Measurements from ENCODE around the gene LMTK3. TPM values are rescaled to one million over a fixed set of nuclear protein-coding genes. Genes with fewer than 3 reads are reported as not detected.

LMTK3 gene
- total and polyA plus RNA-seq, 9 of the 15 experiments (the other 6 are each of a cell fraction or from before 2014, with no cell fraction given) = 0.35 to 12.3 (median 2.0) TPM; not detected in 2

DNA sequence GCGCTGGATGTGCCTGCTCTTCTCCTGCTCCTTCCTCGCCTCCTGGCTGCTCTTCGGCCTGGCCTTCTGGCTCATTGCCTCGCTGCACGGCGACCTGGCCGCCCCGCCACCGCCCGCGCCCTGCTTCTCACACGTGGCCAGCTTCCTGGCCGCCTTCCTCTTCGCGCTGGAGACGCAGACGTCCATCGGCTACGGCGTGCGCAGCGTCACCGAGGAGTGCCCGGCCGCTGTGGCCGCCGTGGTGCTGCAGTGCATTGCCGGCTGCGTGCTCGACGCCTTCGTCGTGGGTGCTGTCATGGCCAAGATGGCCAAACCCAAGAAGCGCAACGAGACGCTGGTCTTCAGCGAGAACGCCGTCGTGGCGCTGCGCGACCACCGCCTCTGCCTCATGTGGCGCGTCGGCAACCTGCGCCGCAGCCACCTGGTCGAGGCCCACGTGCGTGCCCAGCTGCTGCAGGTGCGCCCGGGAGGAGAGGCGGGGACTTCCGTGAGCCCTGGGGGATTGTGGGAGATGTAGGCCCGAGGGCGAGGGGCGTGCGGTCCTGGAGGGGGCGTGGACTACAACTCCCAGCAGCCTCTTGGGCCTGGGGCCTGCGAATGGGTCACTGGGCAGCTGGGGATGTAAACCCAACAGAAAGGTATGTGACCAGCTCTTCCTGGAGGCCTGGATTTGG is 49.5 kb downstream of the LMTK3 start (continued):
- TF ChIP-seq ZNF444 (CRISPR knock-in tag; IDR thresholded peaks at IDR 0.05) = no peak
- no peak for TF ChIP-seq PHF20 (IDR thresholded peaks at IDR 0.05; ENCODE audit: partially characterized antibody)
- peak; percentile 38; the same call in 1 of the 2 replicates for TF ChIP-seq NR2C1 (IDR thresholded peaks at IDR 0.05)
- TF ChIP-seq NR2C1 (tag; IDR thresholded peaks at IDR 0.05) = peak; percentile 74
- no peak for TF ChIP-seq RBM22 (IDR thresholded peaks at IDR 0.05; ENCODE audit: low read depth, low read length, poor library complexity, severe bottlenecking)
- no peak for TF ChIP-seq KLF10 (CRISPR knock-in tag; IDR thresholded peaks at IDR 0.05)
- no peak for TF ChIP-seq NR3C1 (CRISPR knock-in tag; IDR thresholded peaks at IDR 0.05)
- 0 out of 3 replicates have a peak, but pooled peaks of 1 of the 2 experiments have one; percentile 8 for TF ChIP-seq CBX3 (IDR thresholded peaks at IDR 0.05; ENCODE audit: borderline replicate concordance in 1 of 2, low read length in 2 of 2)
- TF ChIP-seq ZNF175 (CRISPR knock-in tag; IDR thresholded peaks at IDR 0.05; ENCODE audit: low read depth) = no peak
- TF ChIP-seq, protein P1, sequence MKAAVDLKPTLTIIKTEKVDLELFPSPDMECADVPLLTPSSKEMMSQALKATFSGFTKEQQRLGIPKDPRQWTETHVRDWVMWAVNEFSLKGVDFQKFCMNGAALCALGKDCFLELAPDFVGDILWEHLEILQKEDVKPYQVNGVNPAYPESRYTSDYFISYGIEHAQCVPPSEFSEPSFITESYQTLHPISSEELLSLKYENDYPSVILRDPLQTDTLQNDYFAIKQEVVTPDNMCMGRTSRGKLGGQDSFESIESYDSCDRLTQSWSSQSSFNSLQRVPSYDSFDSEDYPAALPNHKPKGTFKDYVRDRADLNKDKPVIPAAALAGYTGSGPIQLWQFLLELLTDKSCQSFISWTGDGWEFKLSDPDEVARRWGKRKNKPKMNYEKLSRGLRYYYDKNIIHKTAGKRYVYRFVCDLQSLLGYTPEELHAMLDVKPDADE (conservative IDR thresholded peaks at IDR 0.05; ENCODE audit: control insufficient read depth, low read depth, low read length) = peak; percentile 87
- TF ChIP-seq, protein P2, sequence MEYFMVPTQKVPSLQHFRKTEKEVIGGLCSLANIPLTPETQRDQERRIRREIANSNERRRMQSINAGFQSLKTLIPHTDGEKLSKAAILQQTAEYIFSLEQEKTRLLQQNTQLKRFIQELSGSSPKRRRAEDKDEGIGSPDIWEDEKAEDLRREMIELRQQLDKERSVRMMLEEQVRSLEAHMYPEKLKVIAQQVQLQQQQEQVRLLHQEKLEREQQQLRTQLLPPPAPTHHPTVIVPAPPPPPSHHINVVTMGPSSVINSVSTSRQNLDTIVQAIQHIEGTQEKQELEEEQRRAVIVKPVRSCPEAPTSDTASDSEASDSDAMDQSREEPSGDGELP (CRISPR knock-in tag; IDR thresholded peaks at IDR 0.05; ENCODE audit: borderline replicate concordance) = peak; percentile 78
- TF ChIP-seq MBD2 (IDR thresholded peaks at IDR 0.05; ENCODE audit: borderline replicate concordance, low read depth) = peak; percentile 26; the same call in 1 of the 2 replicates
- TF ChIP-seq NR2C2 (CRISPR knock-in tag; IDR thresholded peaks at IDR 0.05) = peak; percentile 83; the same call in 1 of the 2 replicates
- TF ChIP-seq NR2C2 (tag; IDR thresholded peaks at IDR 0.05) = peak; percentile 40; the same call in 1 of the 2 replicates
- 0 out of 2 replicates have a peak, but pooled peaks have one; percentile 26 for TF ChIP-seq SP1 (CRISPR knock-in tag; IDR thresholded peaks at IDR 0.05)
- TF ChIP-seq HDGF (IDR thresholded peaks at IDR 0.05) = no peak
- peak; percentile 49 to 60; a peak in 2 of 4 replicates for TF ChIP-seq SIX5 (IDR thresholded peaks at IDR 0.05; ENCODE audit: borderline replicate concordance in 1 of 2, insufficient read depth in 1 of 2, low read depth in 1 of 2, low read length in 2 of 2)
- TF ChIP-seq SMC3 (conservative IDR thresholded peaks at IDR 0.05; ENCODE audit: insufficient read depth, low read depth, low read length) = no peak
- TF ChIP-seq, protein P3, sequence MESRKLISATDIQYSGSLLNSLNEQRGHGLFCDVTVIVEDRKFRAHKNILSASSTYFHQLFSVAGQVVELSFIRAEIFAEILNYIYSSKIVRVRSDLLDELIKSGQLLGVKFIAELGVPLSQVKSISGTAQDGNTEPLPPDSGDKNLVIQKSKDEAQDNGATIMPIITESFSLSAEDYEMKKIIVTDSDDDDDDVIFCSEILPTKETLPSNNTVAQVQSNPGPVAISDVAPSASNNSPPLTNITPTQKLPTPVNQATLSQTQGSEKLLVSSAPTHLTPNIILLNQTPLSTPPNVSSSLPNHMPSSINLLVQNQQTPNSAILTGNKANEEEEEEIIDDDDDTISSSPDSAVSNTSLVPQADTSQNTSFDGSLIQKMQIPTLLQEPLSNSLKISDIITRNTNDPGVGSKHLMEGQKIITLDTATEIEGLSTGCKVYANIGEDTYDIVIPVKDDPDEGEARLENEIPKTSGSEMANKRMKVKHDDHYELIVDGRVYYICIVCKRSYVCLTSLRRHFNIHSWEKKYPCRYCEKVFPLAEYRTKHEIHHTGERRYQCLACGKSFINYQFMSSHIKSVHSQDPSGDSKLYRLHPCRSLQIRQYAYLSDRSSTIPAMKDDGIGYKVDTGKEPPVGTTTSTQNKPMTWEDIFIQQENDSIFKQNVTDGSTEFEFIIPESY (CRISPR knock-in tag; IDR thresholded peaks at IDR 0.05) = peak; percentile 99
- TF ChIP-seq ZNF143 (CRISPR knock-in tag; IDR thresholded peaks at IDR 0.05) = peak; percentile 91
- TF ChIP-seq POLR2G (IDR thresholded peaks at IDR 0.05; ENCODE audit: low read depth, low read length) = peak; percentile 56
- TF ChIP-seq, protein P4, sequence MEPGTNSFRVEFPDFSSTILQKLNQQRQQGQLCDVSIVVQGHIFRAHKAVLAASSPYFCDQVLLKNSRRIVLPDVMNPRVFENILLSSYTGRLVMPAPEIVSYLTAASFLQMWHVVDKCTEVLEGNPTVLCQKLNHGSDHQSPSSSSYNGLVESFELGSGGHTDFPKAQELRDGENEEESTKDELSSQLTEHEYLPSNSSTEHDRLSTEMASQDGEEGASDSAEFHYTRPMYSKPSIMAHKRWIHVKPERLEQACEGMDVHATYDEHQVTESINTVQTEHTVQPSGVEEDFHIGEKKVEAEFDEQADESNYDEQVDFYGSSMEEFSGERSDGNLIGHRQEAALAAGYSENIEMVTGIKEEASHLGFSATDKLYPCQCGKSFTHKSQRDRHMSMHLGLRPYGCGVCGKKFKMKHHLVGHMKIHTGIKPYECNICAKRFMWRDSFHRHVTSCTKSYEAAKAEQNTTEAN (CRISPR knock-in tag; IDR thresholded peaks at IDR 0.05) = no peak
- TF ChIP-seq HCFC1 (IDR thresholded peaks at IDR 0.05; ENCODE audit: low read depth, low read length) = peak; percentile 91
- peak; percentile 59 for TF ChIP-seq POLR2A (conservative IDR thresholded peaks at IDR 0.05)
